T-helper 1 cell treated with Interleukin-12 subunit alpha and Interleukin-12 subunit beta and Interleukin-4 antibody, amounts not matched to agents 30 μg/mL and 1 μg/mL, for 36 hours (primary cell): ENCODE data around the gene EMILIN2.
"Not testable (repeated sequence)": the region's sequence is repeated elsewhere in the genome, so short reads cannot be mapped to it uniquely, and the experiment has no call there.

Experiments
- H3K27ac Mint-ChIP-seq: one replicate; pipeline ENCODE4 v1.8.0; 2021; ENCODE audit warnings: mild to moderate bottlenecking, mixed read lengths
- H3K27me3 Mint-ChIP-seq: one replicate; pipeline ENCODE4 v1.8.0; 2021; ENCODE audit warnings: low read depth, mixed read lengths
- H3K36me3 Mint-ChIP-seq: one replicate; pipeline ENCODE4 v1.8.0; 2021; ENCODE audit warnings: low read depth, mixed read lengths
- H3K4me1 Mint-ChIP-seq: one replicate; pipeline ENCODE4 v1.8.0; 2021; ENCODE audit warnings: low read depth, mixed read lengths
- H3K4me3 Mint-ChIP-seq: one replicate; pipeline ENCODE4 v1.8.0; 2021; ENCODE audit warnings: mild to moderate bottlenecking, moderate library complexity, mixed read lengths
- H3K9me3 Mint-ChIP-seq: one replicate; pipeline ENCODE4 v1.8.0; 2021; ENCODE audit warnings: mixed read lengths

Gene EMILIN2

GRCh38 chr18:2853173-2853925 lies 6.5 kb downstream of the EMILIN2 start:
- Mint-ChIP-seq H3K4me1 (peaks cover 13% of the 10 kb centered on the region), H3K27me3 (peaks cover 18% of the 10 kb centered on the region), H3K9me3 (no peaks in the 10 kb centered on the region), H3K27ac (no peak overlapping the region), H3K4me3 (no peak overlapping the region), H3K36me3 (peaks cover 4% of the 10 kb centered on the region)

- Mint-ChIP-seq H3K4me1 (peaks cover 9% of the 10 kb centered on the region), H3K27ac (no peak overlapping the region), H3K4me3 (no peak overlapping the region), H3K9me3 (no peaks in the 10 kb centered on the region), H3K27me3 (peaks cover 11% of the 10 kb centered on the region), H3K36me3 (no peaks in the 10 kb centered on the region)
These were observed 7.3 kb downstream of the EMILIN2 start for GRCh38 chr18:2853926-2854664.

GRCh38 chr18:2854875-2855274 lies 8.1 kb downstream of the EMILIN2 start:
- Mint-ChIP-seq H3K36me3 (no peaks in the 10 kb centered on the region), H3K4me1 (peaks cover 9% of the 10 kb centered on the region), H3K9me3 (peaks cover 7% of the 10 kb centered on the region), H3K27ac (no peak overlapping the region), H3K27me3 (peaks cover 5% of the 10 kb centered on the region), H3K4me3 (no peak overlapping the region)

GRCh38 chr18:2855560-2856350 lies 8.9 kb downstream of the EMILIN2 start:
- Mint-ChIP-seq H3K4me1 (peaks cover 6% of the 10 kb centered on the region), H3K27me3 (peaks cover 5% of the 10 kb centered on the region), H3K4me3 (no peak overlapping the region), H3K9me3 (peaks cover 10% of the 10 kb centered on the region), H3K36me3 (no peaks in the 10 kb centered on the region), H3K27ac (no peak overlapping the region)

- peaks cover 10% of the 10 kb centered on the region for H3K9me3 Mint-ChIP-seq
- no peak overlapping the region for H3K4me3 Mint-ChIP-seq
- H3K27me3 Mint-ChIP-seq = peaks cover 5% of the 10 kb centered on the region
- peaks cover 6% of the 10 kb centered on the region for H3K4me1 Mint-ChIP-seq
- no peak overlapping the region for H3K27ac Mint-ChIP-seq
- no peaks in the 10 kb centered on the region for H3K36me3 Mint-ChIP-seq
These were observed 9.9 kb downstream of the EMILIN2 start for GRCh38 chr18:2856547-2857170.

GRCh38 chr18:2857491-2858131 lies 10.8 kb downstream of the EMILIN2 start:
- Mint-ChIP-seq H3K4me3 (no peak overlapping the region), H3K4me1 (peaks cover 6% of the 10 kb centered on the region), H3K9me3 (peaks cover 10% of the 10 kb centered on the region), H3K36me3 (no peaks in the 10 kb centered on the region), H3K27me3 (peaks cover 14% of the 10 kb centered on the region), H3K27ac (no peak overlapping the region)

- Mint-ChIP-seq H3K9me3 (peaks cover 14% of the 10 kb centered on the region), H3K27me3 (peaks cover 27% of the 10 kb centered on the region)
- not testable (repeated sequence) for H3K4me1 Mint-ChIP-seq, H3K36me3 Mint-ChIP-seq, H3K4me3 Mint-ChIP-seq, H3K27ac Mint-ChIP-seq
These were observed 13.6 kb downstream of the EMILIN2 start for GRCh38 chr18:2860397-2860796.

- Mint-ChIP-seq H3K9me3 (peaks cover 14% of the 10 kb centered on the region), H3K27me3 (peaks cover 26% of the 10 kb centered on the region)
- H3K4me3 Mint-ChIP-seq, H3K36me3 Mint-ChIP-seq, H3K4me1 Mint-ChIP-seq, H3K27ac Mint-ChIP-seq: not testable (repeated sequence)
These were observed 17.2 kb downstream of the EMILIN2 start for GRCh38 chr18:2863997-2864396.

- H3K36me3 Mint-ChIP-seq, H3K27ac Mint-ChIP-seq, H3K9me3 Mint-ChIP-seq, H3K4me3 Mint-ChIP-seq, H3K4me1 Mint-ChIP-seq: not testable (repeated sequence)
- H3K27me3 Mint-ChIP-seq = peaks cover 31% of the 10 kb centered on the region
These were observed 19.7 kb downstream of the EMILIN2 start for GRCh38 chr18:2866465-2866864.

GRCh38 chr18:2869207-2869606 lies 22.4 kb downstream of the EMILIN2 start:
- Mint-ChIP-seq H3K9me3 (no peaks in the 10 kb centered on the region), H3K4me3 (no peak overlapping the region), H3K36me3 (no peaks in the 10 kb centered on the region), H3K27me3 (peaks cover 15% of the 10 kb centered on the region), H3K4me1 (no peaks in the 10 kb centered on the region), H3K27ac (no peak overlapping the region)

GRCh38 chr18:2871111-2871720 lies 24.4 kb downstream of the EMILIN2 start:
- peaks cover 13% of the 10 kb centered on the region for H3K27me3 Mint-ChIP-seq
- H3K4me3 Mint-ChIP-seq = no peak overlapping the region
- no peaks in the 10 kb centered on the region for H3K36me3 Mint-ChIP-seq
- no peaks in the 10 kb centered on the region for H3K4me1 Mint-ChIP-seq
- H3K27ac Mint-ChIP-seq = no peak overlapping the region
- H3K9me3 Mint-ChIP-seq = no peaks in the 10 kb centered on the region

- H3K27me3 Mint-ChIP-seq = peaks cover 9% of the 10 kb centered on the region
- H3K27ac Mint-ChIP-seq = no peak overlapping the region
- no peaks in the 10 kb centered on the region for H3K9me3 Mint-ChIP-seq
- H3K4me1 Mint-ChIP-seq = no peaks in the 10 kb centered on the region
- H3K36me3 Mint-ChIP-seq = no peaks in the 10 kb centered on the region
- no peak overlapping the region for H3K4me3 Mint-ChIP-seq
These were observed 25.3 kb downstream of the EMILIN2 start for GRCh38 chr18:2872095-2872494.

- Mint-ChIP-seq H3K4me1 (no peaks in the 10 kb centered on the region), H3K36me3 (no peaks in the 10 kb centered on the region), H3K4me3 (no peak overlapping the region), H3K27me3 (peaks cover 4% of the 10 kb centered on the region), H3K9me3 (no peaks in the 10 kb centered on the region), H3K27ac (no peak overlapping the region)
These were observed 28.0 kb downstream of the EMILIN2 start for GRCh38 chr18:2874765-2875164.
